ENCODE measurements around the gene SHKBP1. TPM values are rescaled to one million over a fixed set of nuclear protein-coding genes. Genes with fewer than 3 reads are reported as not detected.

SHKBP1 gene
- total and polyA plus RNA-seq, 2 of the 13 experiments (the other 11 are each of a cell fraction or from before 2014, with no cell fraction given): 16.2 to 17.4 TPM

GRCh38 chr19:40589591-40590429 lies 13.1 kb downstream of the SHKBP1 start (continued):
- TF ChIP-seq ZNF512B (CRISPR knock-in tag; IDR thresholded peaks at IDR 0.05; ENCODE audit: borderline replicate concordance) (no peak), CREB1 (IDR thresholded peaks at IDR 0.05) (no peak), CREB1 (CRISPR knock-in tag; IDR thresholded peaks at IDR 0.05) (no peak), BRF2 (CRISPR knock-in tag; IDR thresholded peaks at IDR 0.05) (no peak), PRPF4 (IDR thresholded peaks at IDR 0.05; ENCODE audit: low read depth, low read length, poor library complexity, severe bottlenecking) (no peak), ESRRA (CRISPR knock-in tag; IDR thresholded peaks at IDR 0.05; ENCODE audit: low read depth) (no peak), ZSCAN5A (CRISPR knock-in tag; IDR thresholded peaks at IDR 0.05; ENCODE audit: borderline replicate concordance) (no peak), HNF1B (CRISPR knock-in tag; IDR thresholded peaks at IDR 0.05) (no peak)
